Suprapubic skin (tissue), 4 donors: ENCODE results near the gene RAPGEF3. TPM values are rescaled to one million over a fixed set of nuclear protein-coding genes. Genes with fewer than 3 reads are reported as not detected.
A peak's percentile ranks its signal among the peaks of the same experiment; 100 is the strongest.

ENCODE experiments used
- DNase-seq, 2 donors: peaks; one replicate each; pipeline ENCODE4 v3.0.0-alpha.2; 2019; ENCODE audit warnings: low spot score in 2 of 2
- H3K27ac ChIP-seq: fragments of 200-600 bp; sonication (generic); one replicate; pipeline ENCODE4 v1.5.1; 2019
- H3K27me3 ChIP-seq: fragments of 200-600 bp; sonication (generic); one replicate; pipeline ENCODE4 v1.5.1; 2019
- H3K36me3 ChIP-seq: fragments of 200-600 bp; sonication (generic); one replicate; pipeline ENCODE4 v1.5.1; 2019
- H3K4me1 ChIP-seq: fragments of 200-600 bp; sonication (generic); one replicate; pipeline ENCODE4 v1.5.1; 2019
- H3K4me3 ChIP-seq: fragments of 200-600 bp; sonication (generic); one replicate; pipeline ENCODE4 v1.5.1; 2019; ENCODE audit warnings: mild to moderate bottlenecking
- H3K9me3 ChIP-seq: fragments of 200-600 bp; sonication (generic); one replicate; pipeline ENCODE4 v1.5.1; 2019
- EP300 ChIP-seq: sonication (generic); formaldehyde crosslinking; IDR thresholded peaks from one replicate; pipeline ENCODE4 v1.6.1; 2017; ENCODE audit warnings: antibody characterized with exemption
- POLR2A ChIP-seq, 2 donors: fragments of 450-650 bp; IDR thresholded peaks; one replicate each; pipeline ENCODE4 v1.6.1; 2017; ENCODE audit warnings: antibody characterized with exemption in 2 of 2, mild to moderate bottlenecking in 2 of 2, moderate library complexity in 2 of 2
- POLR2AphosphoS5 ChIP-seq, 3 donors: sonication (generic); formaldehyde crosslinking; IDR thresholded peaks; one replicate each; pipeline ENCODE4 v1.6.1; 2017; ENCODE audit warnings: antibody characterized with exemption in 3 of 3
- WGBS: methylation state at CpG from one replicate; pipeline ENCODE4 v1.1.5; 2018; 5-methylcytosine and 5-hydroxymethylcytosine counted together
- total RNA-seq, 4 donors: library from RNA; depleted of rRNA; stranded (reverse); fragments of >200 nt; gene quantifications; one replicate each; pipeline ENCODE4 v1.1.0, GENCODE V29; 2016
- TF ChIP-seq, protein P1 (sequence below), 2 donors: fragments of 200-600 bp in 1 of 2; fragments of 450-650 bp in 1 of 2; sonication (generic) in 1 of 2; IDR thresholded peaks; one replicate each; pipeline ENCODE4 v1.5.1; 2016 to 2019; ENCODE audit warnings: antibody characterized with exemption in 2 of 2, mild to moderate bottlenecking in 1 of 2, moderate library complexity in 1 of 2

RAPGEF3 gene
- total RNA-seq, 4 donors from 2014 or later = 9.3 to 48.9 (median 20.0) TPM

DNA sequence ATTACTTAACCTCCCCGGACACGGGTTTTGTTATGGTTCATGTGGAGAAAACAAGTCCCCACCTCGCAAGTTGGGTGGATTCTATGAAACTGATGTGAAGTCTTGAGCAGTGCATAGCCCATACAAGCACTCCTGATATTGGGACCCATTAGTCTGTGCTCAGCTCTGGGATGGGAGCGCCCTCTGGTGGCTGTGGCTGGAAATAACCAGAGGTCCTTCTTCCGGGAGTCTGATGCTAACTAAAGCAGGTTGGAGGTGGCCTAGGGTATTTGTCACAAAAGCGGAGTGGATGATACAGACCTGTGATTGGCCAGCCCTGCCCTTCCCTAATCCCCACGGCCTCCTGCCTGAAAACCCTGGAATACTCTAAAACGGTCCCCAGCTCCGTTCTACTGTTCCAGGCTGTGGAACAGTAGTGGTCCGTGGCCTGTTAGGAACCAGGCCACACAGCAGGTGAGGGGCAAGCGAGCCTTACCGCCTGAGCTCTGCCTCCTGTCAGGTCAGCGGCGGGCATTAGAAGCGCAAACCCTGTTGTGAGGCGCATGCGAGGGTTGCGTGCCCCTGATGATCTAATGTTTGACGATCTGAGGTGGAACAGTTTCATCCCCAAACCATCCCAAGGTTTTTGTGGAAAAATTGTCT lies 20.7 kb upstream of the RAPGEF3 start:
- TF ChIP-seq, protein P1, sequence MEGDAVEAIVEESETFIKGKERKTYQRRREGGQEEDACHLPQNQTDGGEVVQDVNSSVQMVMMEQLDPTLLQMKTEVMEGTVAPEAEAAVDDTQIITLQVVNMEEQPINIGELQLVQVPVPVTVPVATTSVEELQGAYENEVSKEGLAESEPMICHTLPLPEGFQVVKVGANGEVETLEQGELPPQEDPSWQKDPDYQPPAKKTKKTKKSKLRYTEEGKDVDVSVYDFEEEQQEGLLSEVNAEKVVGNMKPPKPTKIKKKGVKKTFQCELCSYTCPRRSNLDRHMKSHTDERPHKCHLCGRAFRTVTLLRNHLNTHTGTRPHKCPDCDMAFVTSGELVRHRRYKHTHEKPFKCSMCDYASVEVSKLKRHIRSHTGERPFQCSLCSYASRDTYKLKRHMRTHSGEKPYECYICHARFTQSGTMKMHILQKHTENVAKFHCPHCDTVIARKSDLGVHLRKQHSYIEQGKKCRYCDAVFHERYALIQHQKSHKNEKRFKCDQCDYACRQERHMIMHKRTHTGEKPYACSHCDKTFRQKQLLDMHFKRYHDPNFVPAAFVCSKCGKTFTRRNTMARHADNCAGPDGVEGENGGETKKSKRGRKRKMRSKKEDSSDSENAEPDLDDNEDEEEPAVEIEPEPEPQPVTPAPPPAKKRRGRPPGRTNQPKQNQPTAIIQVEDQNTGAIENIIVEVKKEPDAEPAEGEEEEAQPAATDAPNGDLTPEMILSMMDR (IDR thresholded peaks at IDR 0.05) = peak; percentile 93 to 96
- no peak for TF ChIP-seq EP300

DNA sequence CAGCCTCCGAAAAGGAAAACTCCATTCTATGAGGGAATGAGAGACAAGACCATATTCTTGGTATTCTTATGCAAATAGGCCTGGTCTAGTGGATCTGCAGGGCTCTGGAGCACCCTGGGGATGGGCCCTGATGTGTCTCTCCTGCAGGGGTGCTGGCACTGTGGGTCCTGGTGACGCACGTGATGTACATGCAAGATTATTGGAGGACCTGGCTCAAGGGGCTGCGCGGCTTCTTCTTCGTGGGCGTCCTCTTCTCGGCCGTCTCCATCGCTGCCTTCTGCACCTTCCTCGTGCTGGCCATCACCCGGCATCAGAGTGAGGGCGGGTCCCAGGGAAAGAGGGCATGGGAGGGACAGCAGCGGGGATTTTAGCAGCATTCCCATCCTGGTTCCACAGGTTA lies 20.2 kb upstream of the RAPGEF3 start:
- Histone ChIP-seq H3K4me3 (no peak overlapping the region), H3K9me3 (no peaks in the 10 kb centered on the region), H3K36me3 (peaks cover 19% of the 10 kb centered on the region), H3K4me1 (peaks cover 94% of the 10 kb centered on the region), H3K27me3 (no peaks in the 10 kb centered on the region), H3K27ac (no peak overlapping the region)
- DNase-seq = peak in 1 of 2 donors; percentile 79
- TF ChIP-seq EP300 = no peak
- WGBS = 57% methylated on average over 13 of the region's 14 CpGs

More for the DNA sequence above, 20.7 kb upstream of the RAPGEF3 start:
- Histone ChIP-seq H3K27me3 (no peaks in the 10 kb centered on the region), H3K4me3 (no peak overlapping the region), H3K9me3 (no peaks in the 10 kb centered on the region), H3K4me1 (peaks cover 91% of the 10 kb centered on the region), H3K27ac (no peak overlapping the region), H3K36me3 (peaks cover 24% of the 10 kb centered on the region)
- 30% methylated on average over 11 of the region's 19 CpGs for WGBS
- peak; percentile 94 to 95 for DNase-seq

DNA sequence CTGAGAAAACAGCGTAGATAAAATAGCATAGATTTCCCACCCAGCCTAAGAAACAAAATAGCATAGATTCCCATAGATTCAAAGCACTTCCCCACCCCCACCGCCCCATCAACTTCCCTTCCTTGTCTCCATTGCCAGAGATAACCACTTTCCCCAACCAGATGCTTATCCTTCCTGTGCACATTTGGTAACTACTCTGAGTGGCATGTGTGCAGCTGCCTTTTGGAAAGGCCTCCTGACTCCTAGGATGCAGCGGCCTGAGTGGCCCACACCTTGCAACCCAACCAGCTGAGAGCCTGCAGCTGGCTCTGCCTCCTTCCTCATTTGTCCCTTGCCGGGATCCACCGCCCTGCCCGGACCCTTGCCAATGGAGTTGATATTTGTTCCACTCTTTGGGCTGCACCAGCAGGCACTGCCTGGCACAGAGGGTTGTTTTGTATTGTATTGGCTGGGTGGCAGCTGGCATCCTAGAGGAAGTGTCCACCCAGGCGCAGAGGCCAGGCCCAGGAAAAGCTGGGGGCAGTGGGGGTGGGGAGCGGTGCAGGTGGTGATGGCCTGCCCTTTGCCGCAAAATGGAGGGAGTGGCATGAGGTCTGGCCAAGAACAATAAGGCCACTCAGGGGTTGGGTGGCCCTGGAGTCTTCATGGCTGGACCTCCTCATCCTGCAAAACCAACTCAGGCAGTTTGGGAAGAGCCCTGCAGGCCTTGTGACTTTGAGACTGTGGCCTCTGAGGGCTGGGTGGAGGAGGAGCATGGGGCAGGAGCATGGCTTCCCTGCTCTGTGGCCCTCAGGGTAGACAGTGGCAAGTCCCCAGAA lies 19.3 kb upstream of the RAPGEF3 start:
- no peak overlapping the region for H3K4me3 ChIP-seq
- TF ChIP-seq, protein P1 (IDR thresholded peaks at IDR 0.05) = no peak
- peaks cover 9% of the 10 kb centered on the region for H3K36me3 ChIP-seq
- H3K4me1 ChIP-seq = peaks cover 89% of the 10 kb centered on the region
- WGBS = 48% methylated on average over 9 of the region's 9 CpGs
- no peaks in the 10 kb centered on the region for H3K27me3 ChIP-seq
- peak overlapping the region; percentile 67 for H3K27ac ChIP-seq
- H3K9me3 ChIP-seq = no peaks in the 10 kb centered on the region
- peak in 1 of 2 donors; percentile 82 for DNase-seq

GRCh38 chr12:47777151-47777550 lies 18.5 kb upstream of the RAPGEF3 start:
- no peak for DNase-seq
- Histone ChIP-seq H3K4me3 (no peak overlapping the region), H3K36me3 (peaks cover 6% of the 10 kb centered on the region), H3K27ac (peak overlapping the region; percentile 67), H3K27me3 (no peaks in the 10 kb centered on the region), H3K9me3 (no peaks in the 10 kb centered on the region), H3K4me1 (peaks cover 88% of the 10 kb centered on the region)
- TF ChIP-seq POLR2A (IDR thresholded peaks at IDR 0.05) = no peak
- TF ChIP-seq, protein P1 (IDR thresholded peaks at IDR 0.05) = no peak
- TF ChIP-seq EP300 = no peak
- TF ChIP-seq POLR2AphosphoS5 (IDR thresholded peaks at IDR 0.05) = no peak
- WGBS = 100% methylated on average over 1 of the region's 1 CpG

GRCh38 chr12:47776471-47777143 lies 17.9 kb upstream of the RAPGEF3 start:
- no peaks in the 10 kb centered on the region for H3K27me3 ChIP-seq
- DNase-seq = no peak
- no peak overlapping the region for H3K4me3 ChIP-seq
- no peaks in the 10 kb centered on the region for H3K9me3 ChIP-seq
- no peak for TF ChIP-seq POLR2AphosphoS5 (IDR thresholded peaks at IDR 0.05)
- H3K36me3 ChIP-seq = peaks cover 6% of the 10 kb centered on the region
- 73% methylated on average over 5 of the region's 5 CpGs for WGBS
- H3K27ac ChIP-seq = peak overlapping the region; percentile 67
- H3K4me1 ChIP-seq = peaks cover 82% of the 10 kb centered on the region
